Adrenal gland (tissue), 5 donors: Measurements from ENCODE around the gene DNAJB1.

Experiments used
- CTCF ChIP-seq, 6 experiments: fragments of 450-650 bp in 4 of 6; fragments of 200-600 bp in 2 of 6; sonication (generic) in 1 of 6; IDR thresholded peaks; 1 replicate in 5 of 6; 2 replicates in 1 of 6; pipeline versions ENCODE4 v1.5.1 to v1.8.0; 2016 to 2021; ENCODE audit warnings: antibody characterized with exemption in 6 of 6, mild to moderate bottlenecking in 2 of 6, moderate library complexity in 1 of 6
- POLR2A ChIP-seq, 2 donors: fragments of 450-650 bp; IDR thresholded peaks; one replicate each; pipeline ENCODE4 v1.6.1; 2017; ENCODE audit warnings: antibody characterized with exemption in 2 of 2, mild to moderate bottlenecking in 2 of 2, moderate library complexity in 1 of 2
- donor health status: DM: no; HTN: no; CAD: no.

GRCh38 chr19:14471436-14472187, 46.6 kb downstream of the DNAJB1 start:
- TF ChIP-seq CTCF (IDR thresholded peaks at IDR 0.05) = no peak
- TF ChIP-seq POLR2A (IDR thresholded peaks at IDR 0.05) = no peak
